Keratinocyte (primary cell): Measurements from ENCODE around the gene PLA2G4F.

Experiments used
- CTCF ChIP-seq, 3 experiments: IDR thresholded peaks in 1 of 3; conservative IDR thresholded peaks in 1 of 3; optimal IDR thresholded peaks in 1 of 3; 2 replicates in 2 of 3; 3 replicates in 1 of 3; pipeline versions ENCODE3 to v1.5.1; 2011; ENCODE audit warnings: low read length in 3 of 3, mild to moderate bottlenecking in 3 of 3, moderate library complexity in 2 of 3, control low read depth in 1 of 3, inconsistent platforms in 1 of 3; ENCODE audit not compliant: insufficient read depth in 2 of 3; ENCODE audit errors: extremely low read depth in 1 of 3
- EZH2 ChIP-seq: IDR thresholded peaks from one replicate; pipeline ENCODE4 v1.6.1; 2012; ENCODE audit warnings: inconsistent platforms, mild to moderate bottlenecking, low read length, moderate library complexity

DNA sequence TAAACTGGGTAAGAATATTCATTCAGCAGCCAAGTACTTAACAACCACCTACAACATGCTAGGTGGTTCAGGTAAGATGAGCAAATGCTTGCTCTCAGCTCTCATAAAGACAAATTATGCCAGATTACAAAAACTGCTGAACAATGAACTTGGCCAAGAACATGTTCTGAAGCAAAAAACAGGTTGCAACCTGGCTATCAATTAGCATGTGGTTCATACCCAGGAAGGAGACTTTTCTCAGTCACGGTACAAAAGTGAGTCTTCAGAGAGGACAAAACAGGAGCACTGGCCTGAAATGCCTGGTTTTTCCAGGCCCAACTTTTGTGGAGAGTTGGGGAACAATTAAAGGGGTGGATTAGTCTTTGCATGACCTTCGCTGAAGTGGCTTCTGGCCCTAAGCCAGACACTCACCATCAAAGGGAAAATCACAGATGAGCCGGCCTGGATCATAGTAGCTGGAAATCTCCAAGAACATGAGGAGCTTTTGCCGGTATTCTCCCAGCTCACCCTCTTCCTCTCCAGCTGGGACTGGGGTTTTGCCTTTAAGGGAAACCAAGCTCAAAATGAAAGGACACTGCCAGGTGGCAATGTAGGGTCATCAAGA, 7.6 kb upstream of the PLA2G4F start:
- TF ChIP-seq CTCF (optimal IDR thresholded peaks at IDR 0.05 in 1 of 3, IDR thresholded peaks at IDR 0.05 in 1 of 3, conservative IDR thresholded peaks at IDR 0.05 in 1 of 3; ENCODE audit: extremely low read depth in 1 of 3, insufficient read depth in 2 of 3, low read length in 3 of 3) = no peak
- no peak for TF ChIP-seq EZH2
